HepG2 (cell line): Measurements from ENCODE around the gene CXADR. TPM values are rescaled to one million over a fixed set of nuclear protein-coding genes. Genes with fewer than 3 reads are reported as not detected.
A peak's percentile ranks its signal among the peaks of the same experiment; 100 is the strongest.

Source experiments
- AGO1 ChIP-seq: fragments of 200-400 bp; formaldehyde crosslinking; IDR thresholded peaks from 2 replicates; pipeline ENCODE4 v1.6.1; 2017; ENCODE audit warnings: mild to moderate bottlenecking, low read depth, low read length, moderate library complexity; ENCODE audit not compliant: poor library complexity, severe bottlenecking
- DNMT1 ChIP-seq: sonication (generic); formaldehyde crosslinking; IDR thresholded peaks from 2 replicates; pipeline ENCODE4 v1.5.1; 2020; ENCODE audit warnings: mild to moderate bottlenecking, missing genetic modification reagents
- EP300 ChIP-seq, 3 experiments: sonication (generic) in 1 of 3; formaldehyde crosslinking in 1 of 3; IDR thresholded peaks; 2 replicates each; pipeline versions ENCODE4 v1.5.1 to v1.6.1; 2011 to 2020; ENCODE audit warnings: low read depth in 2 of 3, low read length in 2 of 3, borderline replicate concordance in 1 of 3, improper control_type of control experiment in 1 of 3, mild to moderate bottlenecking in 1 of 3, missing genetic modification reagents in 1 of 3, moderate library complexity in 1 of 3
- FOSL2 ChIP-seq: sonication (generic); formaldehyde crosslinking; IDR thresholded peaks from 2 replicates; pipeline ENCODE4 v1.4.0; 2020; ENCODE audit warnings: missing genetic modification reagents
- HNF1A ChIP-seq, 2 experiments: sonication (generic) in 1 of 2; formaldehyde crosslinking in 1 of 2; IDR thresholded peaks; 2 replicates each; pipeline versions ENCODE4 v1.4.0 to v1.6.1; 2016 to 2020; ENCODE audit warnings: borderline replicate concordance in 1 of 2, low read depth in 1 of 2, mild to moderate bottlenecking in 1 of 2, missing genetic modification reagents in 1 of 2
- MAFG ChIP-seq: sonication (generic); formaldehyde crosslinking; IDR thresholded peaks from 2 replicates; pipeline ENCODE4 v1.5.1; 2020; ENCODE audit warnings: mild to moderate bottlenecking, missing genetic modification reagents
- NPAS2 ChIP-seq: sonication (generic); formaldehyde crosslinking; IDR thresholded peaks from 2 replicates; pipeline ENCODE4 v1.8.0; 2022; ENCODE audit warnings: mild to moderate bottlenecking, missing genetic modification reagents, borderline replicate concordance
- SIX4 ChIP-seq: sonication (generic); formaldehyde crosslinking; IDR thresholded peaks from 2 replicates; pipeline ENCODE4 v1.4.0; 2020; ENCODE audit warnings: missing genetic modification reagents
- SKI ChIP-seq: fragments of 450-650 bp; IDR thresholded peaks from one replicate; pipeline ENCODE4 v1.6.1; 2018; ENCODE audit warnings: mild to moderate bottlenecking; ENCODE audit not compliant: partially characterized antibody
- SP140L ChIP-seq: sonication (generic); formaldehyde crosslinking; IDR thresholded peaks from 2 replicates; pipeline ENCODE4 v1.4.0; 2020; ENCODE audit warnings: missing genetic modification reagents, borderline replicate concordance
- TOPORS ChIP-seq: sonication (generic); formaldehyde crosslinking; IDR thresholded peaks from 2 replicates; pipeline ENCODE4 v1.8.0; 2023; ENCODE audit warnings: mild to moderate bottlenecking, missing genetic modification reagents
- ZMYM2 ChIP-seq: sonication (generic); formaldehyde crosslinking; IDR thresholded peaks from 2 replicates; pipeline ENCODE4 v1.8.0; 2022; ENCODE audit warnings: mild to moderate bottlenecking, missing genetic modification reagents
- ZNF121 ChIP-seq: sonication (generic); formaldehyde crosslinking; IDR thresholded peaks from 2 replicates; pipeline ENCODE4 v1.5.0; 2020; ENCODE audit warnings: mild to moderate bottlenecking, missing genetic modification reagents
- ZNF33B ChIP-seq: sonication (generic); formaldehyde crosslinking; IDR thresholded peaks from 2 replicates; pipeline ENCODE4 v1.5.1; 2020; ENCODE audit warnings: mild to moderate bottlenecking, missing genetic modification reagents
- ZNF569 ChIP-seq: sonication (generic); formaldehyde crosslinking; IDR thresholded peaks from 2 replicates; pipeline ENCODE4 v1.5.0; 2020; ENCODE audit warnings: mild to moderate bottlenecking, missing genetic modification reagents, moderate library complexity, borderline replicate concordance
- ZNF644 ChIP-seq: IDR thresholded peaks from 2 replicates; pipeline ENCODE4 v1.6.1; 2016; ENCODE audit warnings: low read depth
- polyA plus RNA-seq, 8 experiments: library from polyadenylated mRNA; depleted of rRNA in 3 of 8; stranded (reverse) in 7 of 8; unstranded in 1 of 8; fragments of >200 nt; fragmentation: Illumina TruSeq in 4 of 8; extraction: Trizol in 4 of 8; gene quantifications; 2 replicates each; pipeline versions ENCODE4 v1.2.1 to v1.2.3, GENCODE V29; 2011 to 2016; ENCODE audit warnings: low read depth in 4 of 8, missing spikeins in 1 of 8, mixed read lengths in 1 of 8; ENCODE audit not compliant: insufficient read depth in 1 of 8
- total RNA-seq, 5 experiments: library from RNA; depleted of rRNA; stranded (reverse); fragments of >200 nt; fragmentation: Illumina TruSeq; extraction: Trizol; gene quantifications; 2 replicates each; pipeline ENCODE4 v1.2.3, GENCODE V29; 2016; ENCODE audit warnings: low read depth in 1 of 5
- TF ChIP-seq, protein P1 (sequence below): IDR thresholded peaks from 2 replicates; pipeline ENCODE4 v1.6.1; 2016; ENCODE audit warnings: low read depth
- TF ChIP-seq, protein P2 (sequence below): sonication (generic); formaldehyde crosslinking; IDR thresholded peaks from 2 replicates; pipeline ENCODE4 v1.8.0; 2022; ENCODE audit warnings: mild to moderate bottlenecking, missing genetic modification reagents

CXADR gene
- total and polyA plus RNA-seq, 2 of the 13 experiments (the other 11 are each of a cell fraction or from before 2014, with no cell fraction given), result 86.8 to 110 TPM

DNA sequence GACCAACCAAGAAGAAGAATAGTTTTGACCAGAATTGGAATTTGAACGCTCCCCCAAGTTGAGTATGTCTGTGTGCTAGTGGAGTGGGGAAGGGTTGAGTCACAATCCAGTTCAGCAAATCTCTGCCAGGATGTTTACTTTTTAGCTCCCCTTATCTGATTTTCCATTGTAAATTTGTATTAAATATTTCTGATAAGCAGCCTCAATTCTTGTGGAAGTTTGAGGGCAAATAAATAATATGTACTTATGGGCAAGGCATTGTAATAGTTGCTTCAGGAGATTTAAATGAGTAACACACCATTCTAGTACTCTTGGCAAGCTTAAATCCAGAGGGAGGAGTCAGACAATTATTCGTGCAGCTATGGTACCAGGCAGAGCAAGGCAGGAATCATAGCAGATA lies 14.4 kb downstream of the CXADR start (continued):
- TF ChIP-seq, protein P1, sequence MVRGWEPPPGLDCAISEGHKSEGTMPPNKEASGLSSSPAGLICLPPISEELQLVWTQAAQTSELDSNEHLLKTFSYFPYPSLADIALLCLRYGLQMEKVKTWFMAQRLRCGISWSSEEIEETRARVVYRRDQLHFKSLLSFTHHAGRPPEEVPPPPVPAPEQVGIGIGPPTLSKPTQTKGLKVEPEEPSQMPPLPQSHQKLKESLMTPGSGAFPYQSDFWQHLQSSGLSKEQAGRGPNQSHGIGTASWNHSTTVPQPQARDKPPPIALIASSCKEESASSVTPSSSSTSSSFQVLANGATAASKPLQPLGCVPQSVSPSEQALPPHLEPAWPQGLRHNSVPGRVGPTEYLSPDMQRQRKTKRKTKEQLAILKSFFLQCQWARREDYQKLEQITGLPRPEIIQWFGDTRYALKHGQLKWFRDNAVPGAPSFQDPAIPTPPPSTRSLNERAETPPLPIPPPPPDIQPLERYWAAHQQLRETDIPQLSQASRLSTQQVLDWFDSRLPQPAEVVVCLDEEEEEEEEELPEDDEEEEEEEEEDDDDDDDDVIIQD (CRISPR knock-in tag), result peak; percentile 87
- no peak for TF ChIP-seq DNMT1 (CRISPR knock-in tag)
- no peak for TF ChIP-seq NPAS2 (CRISPR knock-in tag)
- no peak for TF ChIP-seq ZMYM2 (CRISPR knock-in tag)
- no peak for TF ChIP-seq ZNF121
- no peak for TF ChIP-seq ZNF33B (CRISPR knock-in tag)
- TF ChIP-seq MAFG (CRISPR knock-in tag), result no peak
- peak; percentile 86 for TF ChIP-seq FOSL2
- TF ChIP-seq SKI, result no peak
- no peak for TF ChIP-seq ZNF569 (CRISPR knock-in tag)
- 0 out of 2 replicates have a peak, but pooled peaks have one; percentile 13 for TF ChIP-seq HNF1A (IDR thresholded peaks at IDR 0.05; ENCODE audit: low read depth)
- peak; percentile 27; the same call in 1 of the 2 replicates for TF ChIP-seq HNF1A (CRISPR knock-in tag; IDR thresholded peaks at IDR 0.05; ENCODE audit: borderline replicate concordance)
- no peak for TF ChIP-seq AGO1
- no peak for TF ChIP-seq SIX4
- TF ChIP-seq SP140L, result no peak
- no peak for TF ChIP-seq TOPORS
- TF ChIP-seq, protein P2, sequence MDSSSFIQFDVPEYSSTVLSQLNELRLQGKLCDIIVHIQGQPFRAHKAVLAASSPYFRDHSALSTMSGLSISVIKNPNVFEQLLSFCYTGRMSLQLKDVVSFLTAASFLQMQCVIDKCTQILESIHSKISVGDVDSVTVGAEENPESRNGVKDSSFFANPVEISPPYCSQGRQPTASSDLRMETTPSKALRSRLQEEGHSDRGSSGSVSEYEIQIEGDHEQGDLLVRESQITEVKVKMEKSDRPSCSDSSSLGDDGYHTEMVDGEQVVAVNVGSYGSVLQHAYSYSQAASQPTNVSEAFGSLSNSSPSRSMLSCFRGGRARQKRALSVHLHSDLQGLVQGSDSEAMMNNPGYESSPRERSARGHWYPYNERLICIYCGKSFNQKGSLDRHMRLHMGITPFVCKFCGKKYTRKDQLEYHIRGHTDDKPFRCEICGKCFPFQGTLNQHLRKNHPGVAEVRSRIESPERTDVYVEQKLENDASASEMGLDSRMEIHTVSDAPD (CRISPR knock-in tag), result no peak
- peak in 1 of 2 experiments; percentile 69; a peak in 2 of 4 replicates for TF ChIP-seq EP300 (IDR thresholded peaks at IDR 0.05; ENCODE audit: low read depth in 2 of 2, low read length in 2 of 2)
- TF ChIP-seq EP300 (CRISPR knock-in tag; IDR thresholded peaks at IDR 0.05; ENCODE audit: borderline replicate concordance), result no peak
- TF ChIP-seq ZNF644 (CRISPR knock-in tag), result peak; percentile 61; the same call in 1 of the 2 replicates
